AG04449 (cell line): ENCODE measurements around the gene INTS15.

Experiments used
- CTCF ChIA-PET: fragments of 350-600 bp; formaldehyde crosslinking; extraction: SDS; loops from one replicate; lab custom pipeline; 2021; ENCODE audit warnings: antibody characterized with exemption; lab: Yijun Ruan, JAX
- POLR2A ChIA-PET: fragments of 400-600, 350-600 bp; formaldehyde crosslinking; extraction: SDS; loops from one replicate; lab custom pipeline; 2020; ENCODE audit warnings: antibody characterized with exemption, inconsistent platforms; lab: Yijun Ruan, JAX
- DNase-seq: peaks from one replicate; pipeline ENCODE4 v3.0.0-alpha.2; 2010; ENCODE audit warnings: low read depth, low spot score
- H3K4me3 ChIP-seq: 2 replicates; pipeline ENCODE4 v1.5.1; 2011; ENCODE audit warnings: low read depth, mild to moderate bottlenecking, control low read depth, low read length
- TF ChIP-seq, protein P1 (sequence below): IDR thresholded peaks from one replicate; pipeline ENCODE4 v1.5.1; 2011; ENCODE audit warnings: mild to moderate bottlenecking, moderate library complexity, low read length, control low read depth, inconsistent platforms; ENCODE audit not compliant: insufficient read depth; ENCODE audit errors: missing control alignments

The INTS15 gene

DNA sequence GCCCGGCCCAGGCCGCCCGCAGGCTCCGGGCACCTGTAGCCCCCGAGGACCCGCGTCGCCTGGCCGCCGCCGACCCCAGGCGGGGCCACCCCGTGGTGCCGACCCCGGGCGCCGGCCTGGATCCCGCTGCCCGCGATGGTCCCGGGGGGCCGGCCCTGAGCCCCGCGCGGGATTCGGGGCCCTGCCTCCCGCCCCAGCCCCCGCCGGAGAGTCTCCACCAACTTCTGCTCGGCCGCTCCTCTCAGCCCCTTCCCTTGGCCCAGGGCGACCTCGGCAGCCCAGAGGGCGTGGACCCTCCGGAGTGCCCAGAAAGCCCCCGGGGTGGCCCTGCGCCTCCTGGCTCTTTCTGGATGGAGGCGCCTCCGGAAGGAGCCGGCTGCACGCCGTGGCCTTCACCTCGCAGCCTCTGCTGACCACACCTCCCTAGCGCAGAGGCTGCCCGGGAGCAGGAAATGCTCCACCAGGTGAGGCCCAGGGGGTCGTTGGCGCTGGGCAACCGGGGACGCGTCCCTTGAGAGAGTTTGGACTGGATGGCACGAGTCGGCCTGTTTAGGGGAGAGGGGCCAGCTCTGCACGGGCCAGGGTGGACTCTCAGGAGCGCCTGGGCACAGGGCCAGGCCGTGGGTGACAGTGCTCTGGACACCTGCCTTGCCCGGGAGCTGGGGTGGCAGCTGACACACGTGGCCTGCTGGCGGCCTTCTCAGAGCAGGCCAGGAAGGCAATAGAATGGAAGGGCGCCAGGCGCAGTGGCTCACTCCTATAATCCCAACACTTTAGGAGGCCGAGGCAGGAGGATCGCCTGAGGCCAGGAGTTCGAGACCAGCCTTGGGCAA lies 26.1 kb downstream of the INTS15 start:
- CTCF ChIA-PET: no interaction called here
- TF ChIP-seq, protein P1, sequence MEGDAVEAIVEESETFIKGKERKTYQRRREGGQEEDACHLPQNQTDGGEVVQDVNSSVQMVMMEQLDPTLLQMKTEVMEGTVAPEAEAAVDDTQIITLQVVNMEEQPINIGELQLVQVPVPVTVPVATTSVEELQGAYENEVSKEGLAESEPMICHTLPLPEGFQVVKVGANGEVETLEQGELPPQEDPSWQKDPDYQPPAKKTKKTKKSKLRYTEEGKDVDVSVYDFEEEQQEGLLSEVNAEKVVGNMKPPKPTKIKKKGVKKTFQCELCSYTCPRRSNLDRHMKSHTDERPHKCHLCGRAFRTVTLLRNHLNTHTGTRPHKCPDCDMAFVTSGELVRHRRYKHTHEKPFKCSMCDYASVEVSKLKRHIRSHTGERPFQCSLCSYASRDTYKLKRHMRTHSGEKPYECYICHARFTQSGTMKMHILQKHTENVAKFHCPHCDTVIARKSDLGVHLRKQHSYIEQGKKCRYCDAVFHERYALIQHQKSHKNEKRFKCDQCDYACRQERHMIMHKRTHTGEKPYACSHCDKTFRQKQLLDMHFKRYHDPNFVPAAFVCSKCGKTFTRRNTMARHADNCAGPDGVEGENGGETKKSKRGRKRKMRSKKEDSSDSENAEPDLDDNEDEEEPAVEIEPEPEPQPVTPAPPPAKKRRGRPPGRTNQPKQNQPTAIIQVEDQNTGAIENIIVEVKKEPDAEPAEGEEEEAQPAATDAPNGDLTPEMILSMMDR: no peak

DNA sequence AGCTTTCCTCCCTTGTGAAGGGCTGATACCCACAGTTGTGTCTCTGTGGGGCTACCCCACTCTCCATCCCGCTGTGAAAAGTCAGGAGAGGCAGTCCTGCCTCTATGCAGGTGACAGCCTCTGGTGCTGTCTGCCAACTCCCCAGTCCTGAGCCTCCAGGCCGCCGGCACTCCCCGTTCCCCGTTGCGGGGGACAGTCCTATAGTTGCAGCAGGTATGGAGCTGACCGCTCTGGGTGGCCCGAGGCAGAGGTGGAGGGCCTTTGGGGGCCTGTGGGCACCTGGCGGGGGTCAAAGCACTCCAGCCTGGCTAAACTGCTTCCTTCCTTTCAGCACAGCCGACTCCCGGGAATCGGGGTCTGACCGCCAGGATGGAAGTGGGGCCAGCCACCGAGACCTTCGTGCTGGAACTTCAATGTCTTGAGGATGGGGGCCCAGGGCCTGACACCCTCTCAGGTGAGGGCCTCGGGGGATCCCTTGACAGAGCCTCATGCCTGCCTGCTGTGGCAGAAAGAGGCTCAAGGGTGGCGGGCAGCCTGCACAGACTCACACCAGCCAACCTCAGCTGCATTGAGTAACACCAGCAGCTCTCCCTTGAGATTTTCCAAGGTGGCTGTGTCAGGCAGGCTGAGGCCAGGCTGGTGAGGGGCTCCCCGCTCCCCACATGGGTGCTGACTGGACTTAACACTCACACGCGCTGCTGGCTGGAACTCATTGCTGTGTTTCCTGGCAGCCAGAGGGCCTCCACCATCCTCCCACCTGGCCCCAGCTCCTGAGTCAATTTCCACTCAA lies 27.2 kb downstream of the INTS15 start:
- POLR2A ChIA-PET: no interaction called here
- CTCF ChIA-PET: interaction anchor here (1.6 kb wide), 1 partner anchor 39 kb away, joined by 4 read pairs; the partner anchor contains the start of gene ZDHHC4
- TF ChIP-seq, protein P1: no peak
- no peak overlapping the region for H3K4me3 ChIP-seq
- no peak for DNase-seq

More for the DNA sequence above, 26.1 kb downstream of the INTS15 start:
- peak overlapping the region; percentile 55 for H3K4me3 ChIP-seq
- DNase-seq: no peak
- POLR2A ChIA-PET: no interaction called here

DNA sequence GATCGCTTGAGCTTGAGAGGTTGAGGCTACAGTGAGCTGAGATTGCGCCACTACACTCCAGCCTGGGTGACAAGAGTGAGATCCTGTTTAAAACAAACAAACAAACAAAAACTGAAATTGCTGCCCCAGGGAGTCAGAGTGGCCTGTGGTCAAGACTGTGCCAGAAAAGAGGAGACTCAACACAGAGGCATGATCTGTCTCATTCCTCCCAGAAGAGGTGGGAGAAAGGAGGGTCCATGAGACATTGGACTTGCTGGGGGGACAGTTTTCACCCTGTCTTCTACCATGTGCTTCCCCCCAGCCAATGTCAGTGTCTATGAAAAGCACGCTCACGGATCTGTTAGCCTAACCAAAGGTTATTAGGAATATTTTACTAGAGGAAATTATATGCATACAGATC lies 28.8 kb downstream of the INTS15 start:
- TF ChIP-seq, protein P1: no peak
- POLR2A ChIA-PET: no interaction called here
- H3K4me3 ChIP-seq: no peak overlapping the region
- CTCF ChIA-PET: interaction anchor here (0.8 to 1.0 kb wide), 2 partner anchors 9 to 10 kb away, joined by 3 read pairs; no protein-coding TSS in a partner anchor
- no peak for DNase-seq

DNA sequence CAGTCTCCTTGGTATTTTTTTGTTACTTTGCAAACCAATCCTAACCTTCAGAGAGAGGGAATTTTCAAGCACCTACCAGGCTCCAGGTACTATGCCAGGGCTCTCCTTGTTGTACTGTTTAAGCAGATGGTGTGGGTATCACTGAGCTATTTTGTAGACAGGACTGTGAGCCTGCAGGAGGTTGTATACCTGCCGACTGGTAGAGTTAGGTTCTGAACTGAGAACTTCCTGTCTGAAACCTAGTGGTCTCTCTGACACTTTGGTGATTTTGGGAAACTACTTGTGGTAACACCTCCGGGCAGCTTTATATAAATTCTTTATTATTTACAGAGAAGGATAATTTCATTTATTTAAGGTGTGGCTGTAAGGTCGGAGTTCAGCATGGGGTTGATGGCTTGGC lies 30.1 kb downstream of the INTS15 start:
- DNase-seq: no peak
- TF ChIP-seq, protein P1: no peak
- ChIA-PET POLR2A (no interaction called here), CTCF (interaction anchor here (0.6 kb wide), 1 partner anchor 29 kb away, joined by 3 read pairs; no protein-coding TSS in a partner anchor)
- H3K4me3 ChIP-seq: no peak overlapping the region

DNA sequence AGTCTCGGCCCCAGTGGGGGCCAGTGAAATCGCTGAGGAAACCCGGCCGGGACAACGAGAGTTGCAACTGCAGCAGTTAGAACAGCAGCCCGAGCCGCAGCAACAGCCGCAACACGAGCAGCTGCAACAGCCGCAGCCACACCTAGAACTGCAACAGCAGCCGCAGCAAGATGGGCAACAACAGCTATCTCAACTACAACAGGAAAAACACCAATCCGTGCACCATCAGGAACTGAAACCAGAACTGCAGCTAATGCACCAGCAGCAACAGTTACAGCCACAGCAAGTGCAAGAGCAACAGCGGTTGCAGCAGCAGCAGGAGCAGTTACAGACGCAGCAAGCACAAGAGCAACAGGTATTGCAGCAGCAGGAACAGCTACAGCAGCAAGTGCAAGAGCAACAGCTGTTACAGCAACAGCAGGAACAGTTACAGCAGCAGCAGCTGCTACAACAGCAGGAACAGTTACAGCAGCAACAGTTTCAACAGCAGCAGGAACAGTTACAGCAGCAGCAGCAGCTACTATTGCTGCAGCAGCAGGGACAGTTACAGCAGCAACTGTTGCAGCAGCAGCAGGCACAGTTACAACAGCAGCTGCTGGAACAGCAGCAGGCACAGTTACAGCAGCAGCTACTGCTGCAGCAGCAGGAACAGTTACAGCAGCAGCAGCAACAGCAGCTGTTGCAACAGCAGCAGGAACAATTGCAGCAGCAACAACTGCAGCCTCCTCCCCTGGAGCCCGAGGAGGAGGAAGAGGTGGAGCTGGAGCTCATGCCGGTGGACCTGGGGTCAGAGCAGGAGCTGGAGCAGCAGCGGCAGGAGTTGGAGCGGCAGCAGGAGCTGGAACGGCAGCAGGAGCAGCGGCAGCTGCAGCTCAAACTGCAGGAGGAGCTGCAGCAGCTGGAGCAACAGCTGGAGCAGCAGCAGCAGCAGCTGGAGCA lies 31.6 kb downstream of the INTS15 start:
- DNase-seq: no peak
- H3K4me3 ChIP-seq: no peak overlapping the region
- TF ChIP-seq, protein P1: no peak
- ChIA-PET POLR2A (no interaction called here), CTCF (interaction anchor here (1.2 kb wide), 1 partner anchor 9 kb away, joined by 3 read pairs; no protein-coding TSS in a partner anchor)
